ENCODE measurements around the gene EDC3. TPM values are rescaled to one million over a fixed set of nuclear protein-coding genes. Genes with fewer than 3 reads are reported as not detected.

Gene EDC3
- total and polyA plus RNA-seq, 7 donors = 7.8 to 24.1 (median 19.6) TPM

DNA sequence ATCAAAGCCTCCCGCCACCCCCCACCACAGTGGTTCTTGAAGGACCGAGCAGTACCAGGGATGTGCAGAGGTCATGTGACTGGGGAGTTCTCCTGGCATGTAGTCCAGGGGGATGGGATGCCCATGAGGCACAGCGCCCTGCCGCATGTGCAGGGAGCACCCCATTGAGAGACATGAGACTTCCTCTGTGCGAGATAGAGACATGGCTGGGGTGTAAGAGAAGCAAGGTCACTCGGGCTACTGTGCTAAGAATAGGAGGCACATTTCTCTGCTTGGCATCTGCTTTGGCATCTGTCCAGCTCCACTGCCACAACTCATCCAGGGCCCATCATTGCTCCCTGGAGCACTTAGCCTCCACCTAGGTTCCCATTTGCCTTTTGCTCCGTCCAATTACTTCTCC is 31.9 kb upstream of the EDC3 start:
- Histone ChIP-seq H3K9me3 (no peaks in the 10 kb centered on the region), H3K4me1 (peaks cover 17% of the 10 kb centered on the region), H3K27me3 (ENCODE audit: insufficient read depth in 3 of 3, low read length in 2 of 3) (no peaks in the 10 kb centered on the region), H3K4me3 (no peak overlapping the region), H3K36me3 (ENCODE audit: insufficient read depth in 1 of 2, low read depth in 1 of 2) (no peaks in the 10 kb centered on the region), H3K27ac (no peak overlapping the region)
- 51 to 58% (median 54%) methylated on average over 7 of the region's 7 CpGs for WGBS, 3 donors
- peak; percentile 66 to 88 (median 80) for ATAC-seq
- no peak for TF ChIP-seq CTCF (IDR thresholded peaks at IDR 0.05)
- peak in 1 of 2 donors; percentile 57 for DNase-seq
- intact Hi-C loops (cut with DNase I) = no loop called here

GRCh38 chr15:74726774-74727164 is 30.9 kb upstream of the EDC3 start:
- ATAC-seq (no peak), DNase-seq (no peak)
- intact Hi-C loops (cut with DNase I) = no loop called here
- H3K9me3 ChIP-seq = no peaks in the 10 kb centered on the region
- H3K4me3 ChIP-seq = peak overlapping the region; percentile 80
- peaks cover 17% of the 10 kb centered on the region for H3K4me1 ChIP-seq
- no peaks in the 10 kb centered on the region for H3K36me3 ChIP-seq (ENCODE audit: insufficient read depth in 1 of 2, low read depth in 1 of 2)
- TF ChIP-seq CTCF (IDR thresholded peaks at IDR 0.05) = no peak
- 18 to 25% (median 24%) methylated on average over 21 to 24 of the region's 24 CpGs for WGBS, 3 donors
- no peak overlapping the region for H3K27ac ChIP-seq
- no peaks in the 10 kb centered on the region for H3K27me3 ChIP-seq (ENCODE audit: insufficient read depth in 3 of 3, low read length in 2 of 3)

- H3K4me1 ChIP-seq = peaks cover 17% of the 10 kb centered on the region
- no peaks in the 10 kb centered on the region for H3K27me3 ChIP-seq (ENCODE audit: insufficient read depth in 3 of 3, low read length in 2 of 3)
These were observed 30.3 kb upstream of the EDC3 start for GRCh38 chr15:74725845-74726773.

DNA sequence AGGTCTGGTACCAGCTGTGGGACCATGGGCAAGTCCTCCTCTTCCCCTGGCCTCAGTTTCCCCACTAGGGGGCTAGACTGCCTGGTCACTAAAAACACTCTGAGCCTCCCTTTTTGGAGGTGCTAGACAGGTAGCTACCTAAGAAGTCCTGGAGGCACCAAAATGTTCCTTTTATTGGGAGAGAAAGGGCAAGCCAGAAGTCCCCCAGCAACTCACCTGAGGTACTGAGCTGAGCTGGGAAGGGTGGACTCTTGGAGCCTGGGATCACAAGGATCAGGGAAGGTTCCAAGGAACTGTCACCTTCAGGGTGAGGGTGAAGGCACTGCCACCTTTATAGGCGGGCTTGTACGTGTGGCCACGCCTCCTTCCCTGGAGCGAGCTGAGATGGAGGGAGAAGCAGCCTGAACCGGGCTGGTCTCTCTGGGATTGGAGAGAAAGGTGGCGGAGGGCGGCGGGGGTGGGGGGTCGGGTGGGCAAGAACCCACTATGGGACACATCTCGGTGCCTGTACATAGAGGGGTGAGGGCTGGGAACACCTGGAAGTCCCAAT is 29.5 kb upstream of the EDC3 start, which contains the start of gene CYP1A1:
Gene CYP1A1, minus strand, starts transcription at position 304 of the 550 bp plus-strand sequence. CDS start 2,431 bp downstream, outside the sequence.
- peak within 1 kb of the TSS; percentile 23 for H3K27ac ChIP-seq
- WGBS, 3 donors = 3 to 8% (median 7%) methylated on average over 5 to 10 of the region's 10 CpGs

More at GRCh38 chr15:74725845-74726773, 30.3 kb upstream of the EDC3 start:
- ATAC-seq (peak; percentile 52 to 77 (median 56)), DNase-seq (peak; percentile 54 to 70)
- Histone ChIP-seq H3K36me3 (ENCODE audit: insufficient read depth in 1 of 2, low read depth in 1 of 2) (no peaks in the 10 kb centered on the region), H3K4me3 (peak overlapping the region; percentile 80), H3K27ac (peak overlapping the region; percentile 23), H3K9me3 (no peaks in the 10 kb centered on the region)
- whole genome bisulfite sequencing, 3 donors = 0 to 1% (median 1%) methylated on average over 56 to 86 of the region's 86 CpGs
- intact Hi-C loops (cut with DNase I) = no loop called here
- no peak for TF ChIP-seq CTCF (IDR thresholded peaks at IDR 0.05)

More for the DNA sequence above, 29.5 kb upstream of the EDC3 start, which contains the start of gene CYP1A1:
- intact Hi-C loops (cut with DNase I) = no loop called here
- no peak for DNase-seq
- Histone ChIP-seq H3K9me3 (no peaks in the 10 kb centered on the region), H3K4me1 (peaks cover 17% of the 10 kb centered on the region), H3K36me3 (ENCODE audit: insufficient read depth in 1 of 2, low read depth in 1 of 2) (no peaks in the 10 kb centered on the region), H3K4me3 (peak within 1 kb of the TSS; percentile 80), H3K27me3 (ENCODE audit: insufficient read depth in 3 of 3, low read length in 2 of 3) (no peaks in the 10 kb centered on the region)
- TF ChIP-seq CTCF (IDR thresholded peaks at IDR 0.05) = no peak
- ATAC-seq = peak in 3 of 4 donors; percentile 37 to 63 (median 42)

Measured in psoas muscle (tissue), 8 donors.